ENCODE results near the gene DNM1. TPM values are rescaled to one million over a fixed set of nuclear protein-coding genes. Genes with fewer than 3 reads are reported as not detected.

DNM1 gene
- total RNA-seq, 4 donors from 2014 or later = 4.7 to 9.2 (median 5.4) TPM

DNA sequence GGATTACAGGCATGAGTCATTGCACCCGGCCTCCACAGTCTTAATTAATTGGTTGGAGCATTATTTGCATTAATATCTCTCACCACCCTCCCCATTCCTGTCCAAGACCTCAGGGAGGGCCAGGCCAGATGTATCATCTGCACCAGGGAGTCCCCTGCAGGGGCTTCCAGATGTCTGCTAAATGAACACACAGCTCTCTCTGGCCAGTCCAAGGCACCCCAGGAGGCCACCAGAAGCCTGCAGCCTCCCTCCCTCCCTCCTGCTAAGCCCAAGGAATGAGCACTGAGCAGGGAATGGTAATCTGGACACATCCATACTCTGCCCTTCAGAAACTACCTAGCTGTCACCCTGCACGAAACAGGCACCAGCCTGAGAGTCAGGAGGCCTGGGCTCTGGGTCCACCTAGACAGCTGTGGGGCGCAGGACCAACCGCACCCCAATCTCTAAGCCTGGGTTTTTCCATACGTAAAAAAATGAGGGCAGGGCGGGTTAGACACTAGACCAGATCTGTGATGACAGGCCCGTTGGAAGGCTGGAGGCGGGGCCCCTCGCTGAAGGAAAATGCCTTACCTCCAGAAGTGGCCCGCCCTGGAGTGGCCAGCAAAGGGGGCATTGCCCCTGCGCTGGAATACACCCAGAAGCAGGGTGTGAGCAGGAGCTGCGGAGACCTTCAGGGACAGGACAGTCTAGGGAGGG is 20.1 kb upstream of the DNM1 start:
- Histone ChIP-seq H3K4me3 (replicated peaks in 1 of 3) (no peak overlapping the region), H3K27ac (no peak overlapping the region), H3K27me3 (no peaks in the 10 kb centered on the region), H3K36me3 (peaks cover 27 to 44% of the 10 kb centered on the region in 2 donors), H3K4me1 (no peaks in the 10 kb centered on the region), H3K9me3 (no peaks in the 10 kb centered on the region)
- intact Hi-C loops (cut with DNase I) = no loop called here
- DNase-seq = no peak
- TF ChIP-seq POLR2A (IDR thresholded peaks at IDR 0.05) = no peak
- TF ChIP-seq, protein P1, sequence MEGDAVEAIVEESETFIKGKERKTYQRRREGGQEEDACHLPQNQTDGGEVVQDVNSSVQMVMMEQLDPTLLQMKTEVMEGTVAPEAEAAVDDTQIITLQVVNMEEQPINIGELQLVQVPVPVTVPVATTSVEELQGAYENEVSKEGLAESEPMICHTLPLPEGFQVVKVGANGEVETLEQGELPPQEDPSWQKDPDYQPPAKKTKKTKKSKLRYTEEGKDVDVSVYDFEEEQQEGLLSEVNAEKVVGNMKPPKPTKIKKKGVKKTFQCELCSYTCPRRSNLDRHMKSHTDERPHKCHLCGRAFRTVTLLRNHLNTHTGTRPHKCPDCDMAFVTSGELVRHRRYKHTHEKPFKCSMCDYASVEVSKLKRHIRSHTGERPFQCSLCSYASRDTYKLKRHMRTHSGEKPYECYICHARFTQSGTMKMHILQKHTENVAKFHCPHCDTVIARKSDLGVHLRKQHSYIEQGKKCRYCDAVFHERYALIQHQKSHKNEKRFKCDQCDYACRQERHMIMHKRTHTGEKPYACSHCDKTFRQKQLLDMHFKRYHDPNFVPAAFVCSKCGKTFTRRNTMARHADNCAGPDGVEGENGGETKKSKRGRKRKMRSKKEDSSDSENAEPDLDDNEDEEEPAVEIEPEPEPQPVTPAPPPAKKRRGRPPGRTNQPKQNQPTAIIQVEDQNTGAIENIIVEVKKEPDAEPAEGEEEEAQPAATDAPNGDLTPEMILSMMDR (IDR thresholded peaks at IDR 0.05) = no peak
- WGBS, 2 donors = 88 to 98% methylated on average over 9 to 12 of the region's 12 CpGs

DNA sequence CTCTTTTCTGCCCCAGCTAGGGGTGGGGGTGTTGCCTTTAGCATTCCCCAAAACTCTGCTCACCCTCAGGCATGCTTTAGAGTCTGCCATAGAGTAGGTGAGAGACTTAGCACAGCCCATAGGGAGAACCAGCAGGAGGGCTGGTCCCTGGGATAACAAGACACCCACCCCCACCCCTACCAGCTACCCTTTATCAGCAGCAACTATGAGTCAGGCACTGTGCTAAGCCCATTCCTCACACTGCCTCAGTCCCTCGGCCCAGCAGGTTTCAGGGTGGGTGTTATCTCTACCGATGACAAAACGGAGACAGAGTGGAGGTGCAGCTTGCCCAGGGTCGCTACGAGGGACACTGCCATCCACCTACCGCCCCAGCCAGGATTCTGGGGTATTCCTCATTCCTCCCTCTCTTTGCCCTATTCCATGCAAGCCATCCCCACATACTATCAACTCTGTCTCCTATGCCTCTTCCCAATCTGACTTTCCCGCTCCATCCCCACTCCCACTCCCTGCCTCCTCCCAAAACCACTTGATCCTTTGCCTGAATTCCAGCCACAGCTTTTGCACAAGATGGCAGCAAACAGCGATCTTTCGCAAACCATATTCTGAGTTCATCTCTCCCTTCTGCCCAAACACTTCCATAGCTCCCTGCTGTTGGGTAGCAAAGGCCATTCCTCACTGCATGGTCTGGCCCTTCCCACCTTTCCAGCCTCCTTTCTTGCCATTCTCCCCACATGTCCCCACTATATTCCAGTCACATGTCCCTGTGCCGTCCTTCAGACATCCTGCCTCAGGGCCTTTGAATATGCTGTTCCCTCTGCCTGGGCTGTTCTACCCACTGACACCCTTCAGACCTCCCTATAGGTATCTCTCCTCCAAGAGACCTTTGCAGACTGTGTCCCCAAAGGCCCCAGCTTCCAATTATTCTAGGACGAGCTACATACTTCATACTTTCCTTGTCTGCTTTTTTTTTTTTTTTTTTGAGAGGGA is 16.9 kb upstream of the DNM1 start:
- Histone ChIP-seq H3K9me3 (no peaks in the 10 kb centered on the region), H3K27ac (no peak overlapping the region), H3K4me3 (replicated peaks in 1 of 3) (no peak overlapping the region), H3K36me3 (peaks cover 11 to 22% of the 10 kb centered on the region in 2 donors), H3K27me3 (no peaks in the 10 kb centered on the region), H3K4me1 (peaks cover 10% of the 10 kb centered on the region in 2 donors)
- intact Hi-C loops (cut with DNase I) = no loop called here
- 96 to 97% methylated on average over 11 of the region's 11 CpGs for WGBS, 2 donors
- DNase-seq = no peak
- no peak for TF ChIP-seq POLR2A (IDR thresholded peaks at IDR 0.05)
- TF ChIP-seq, protein P1 (IDR thresholded peaks at IDR 0.05) = no peak

DNA sequence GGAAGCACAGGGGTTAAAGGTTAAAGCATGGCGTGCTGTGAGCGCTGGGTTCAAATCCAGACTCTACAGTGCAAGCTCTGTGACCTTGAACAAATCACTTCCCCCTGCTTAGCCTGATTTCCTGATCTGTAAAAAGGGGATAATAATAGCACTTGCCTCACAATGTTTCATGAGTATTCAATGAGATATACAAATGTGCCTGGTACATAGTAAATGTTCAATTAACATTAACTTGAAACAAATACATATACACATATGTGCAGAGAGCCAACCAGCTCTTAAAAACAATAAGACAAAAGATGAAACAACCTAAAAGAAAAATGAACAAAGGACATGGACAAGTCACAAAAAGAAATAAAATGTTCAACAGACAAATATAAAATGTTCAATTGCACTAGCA is 15.8 kb upstream of the DNM1 start:
- no peaks in the 10 kb centered on the region for H3K9me3 ChIP-seq
- H3K36me3 ChIP-seq = peaks cover 11 to 22% of the 10 kb centered on the region in 2 donors
- intact Hi-C loops (cut with DNase I) = no loop called here
- WGBS, 2 donors = 96 to 100% methylated on average over 2 of the region's 2 CpGs
- no peak overlapping the region for H3K27ac ChIP-seq
- no peak overlapping the region for H3K4me3 ChIP-seq (replicated peaks in 1 of 3)
- no peaks in the 10 kb centered on the region for H3K27me3 ChIP-seq
- DNase-seq = no peak
- peaks cover 10 to 12% of the 10 kb centered on the region in 2 donors for H3K4me1 ChIP-seq
- no peak for TF ChIP-seq POLR2A (IDR thresholded peaks at IDR 0.05)
- TF ChIP-seq, protein P1 (IDR thresholded peaks at IDR 0.05) = no peak

DNA sequence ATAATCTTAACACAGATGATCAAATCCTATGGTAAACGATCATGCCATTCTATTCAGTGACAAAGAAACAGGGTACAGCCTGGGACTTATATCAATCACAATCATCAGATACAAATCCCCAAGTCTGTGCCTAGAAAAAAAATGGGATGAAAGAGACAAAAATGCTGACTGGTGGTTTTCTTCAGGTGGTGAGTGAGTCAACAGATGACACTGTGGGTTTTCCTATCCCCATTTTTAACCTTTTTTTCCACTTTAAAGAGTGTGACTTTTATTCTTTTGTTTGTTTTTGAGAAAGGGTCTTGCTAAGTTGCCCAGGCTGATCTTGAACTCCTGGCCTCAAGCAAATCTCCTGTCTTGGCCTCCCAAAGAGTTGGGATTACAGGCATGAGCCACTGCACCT is 15.0 kb upstream of the DNM1 start:
- Histone ChIP-seq H3K27me3 (no peaks in the 10 kb centered on the region), H3K4me1 (peaks cover 10 to 16% of the 10 kb centered on the region in 2 donors), H3K9me3 (no peaks in the 10 kb centered on the region), H3K36me3 (peaks cover 11 to 17% of the 10 kb centered on the region in 2 donors), H3K4me3 (replicated peaks in 1 of 3) (no peak overlapping the region), H3K27ac (no peak overlapping the region)
- no peak for DNase-seq
- intact Hi-C loops (cut with DNase I) = no loop called here
- TF ChIP-seq, protein P1 (IDR thresholded peaks at IDR 0.05) = no peak
- TF ChIP-seq POLR2A (IDR thresholded peaks at IDR 0.05) = no peak
- WGBS, 2 donors = 83 to 84% methylated on average over 1 of the region's 1 CpG

Data from thyroid gland (tissue), 4 donors.